K562 (cell line): ENCODE data around the gene BCAP31. TPM values are rescaled to one million over a fixed set of nuclear protein-coding genes. Genes with fewer than 3 reads are reported as not detected.
"Not testable (repeated sequence)": the region's sequence is repeated elsewhere in the genome, so short reads cannot be mapped to it uniquely, and the experiment has no call there.

Source experiments
- ATAC-seq: fragments of 200-7000 bp; cut with Tn5 transposase; 3 replicates; pipeline ENCODE4 v1.9.1; 2020; ENCODE audit warnings: moderate library complexity
- BruUV-seq: library from RNA; stranded (reverse); fragments of 400-500 nt; replicated peaks from 2 replicates; lab custom pipeline; 2021; lab: Mats Ljungman, UMichigan
- CTCF ChIA-PET: fragments of 300-600 bp; formaldehyde crosslinking; extraction: SDS; loops from one replicate; lab custom pipeline; 2021; ENCODE audit warnings: low intra/inter-chr PET ratio; lab: Yijun Ruan, JAX
- POLR2A ChIA-PET: fragments of 300-600, 350-650 bp; sonication (Branson Sonifier 250); formaldehyde crosslinking; extraction: SDS; loops from one replicate; lab custom pipeline; 2021; ENCODE audit warnings: antibody characterized with exemption, inconsistent platforms; lab: Yijun Ruan, JAX
- DNase-seq, 4 experiments: peaks; one replicate each; pipeline versions ENCODE4 v3.0.0 to v3.0.0-alpha.2; 2011 to 2018; ENCODE audit warnings: low spot score in 3 of 4, mixed read lengths in 3 of 4; ENCODE audit errors: extremely low read depth in 1 of 4
- FAIRE-seq: peaks from 2 replicates; lab custom pipeline; 2011; peaks lifted over from hg19 to GRCh38; lab: Jason Lieb, UNC
- H2AFZ ChIP-seq: 2 replicates; pipeline ENCODE4 v1.6.0; 2011; ENCODE audit warnings: low read depth, low read length, control low read depth, inconsistent platforms
- H3K27ac ChIP-seq: fragments of 200-600 bp; 3 replicates; pipeline ENCODE4 v1.8.0; 2011; ENCODE audit warnings: low read depth, mild to moderate bottlenecking, control low read depth, inconsistent platforms, low read length, moderate library complexity, mixed read lengths; ENCODE audit errors: extremely low read depth
- H3K27me3 ChIP-seq, 2 experiments: fragments of 300-600 bp in 1 of 2; 2 replicates in 1 of 2; 3 replicates in 1 of 2; pipeline versions ENCODE4 v1.6.0 to v1.8.0; 2011; ENCODE audit warnings: inconsistent platforms in 2 of 2, low read length in 2 of 2, mild to moderate bottlenecking in 1 of 2, mixed read lengths in 1 of 2, moderate library complexity in 1 of 2; ENCODE audit not compliant: control insufficient read depth in 2 of 2, insufficient read depth in 2 of 2
- H3K36me3 ChIP-seq: fragments of 300-600 bp; 3 replicates; pipeline ENCODE4 v1.8.0; 2011; ENCODE audit warnings: mild to moderate bottlenecking, low read length, inconsistent platforms; ENCODE audit not compliant: control insufficient read depth, insufficient read depth
- H3K4me1 ChIP-seq, 2 experiments: fragments of 200-600 bp in 1 of 2; replicated peaks in 1 of 2; 2 replicates in 1 of 2; 3 replicates in 1 of 2; pipeline versions ENCODE4 v1.5.1 to v1.8.0; 2011; ENCODE audit warnings: inconsistent platforms in 2 of 2, low read length in 2 of 2, mild to moderate bottlenecking in 1 of 2, mixed read lengths in 1 of 2, moderate library complexity in 1 of 2; ENCODE audit not compliant: control insufficient read depth in 2 of 2, insufficient read depth in 2 of 2
- H3K4me2 ChIP-seq: 2 replicates; pipeline ENCODE4 v1.6.1; 2011; ENCODE audit warnings: low read length, control low read depth, inconsistent platforms, mixed read lengths; ENCODE audit not compliant: insufficient read depth
- H3K4me3 ChIP-seq: fragments of 200-600 bp; sonication (generic), shearing (Covaris generic); 2 replicates; pipeline ENCODE4 v1.5.1; 2016; ENCODE audit warnings: control low read depth, inconsistent platforms
- H3K79me2 ChIP-seq: fragments of 200-600 bp; 3 replicates; pipeline ENCODE4 v1.8.0; 2011; ENCODE audit warnings: low read length, inconsistent platforms; ENCODE audit not compliant: control insufficient read depth, insufficient read depth
- H3K9ac ChIP-seq, 2 experiments: 2 replicates each; pipeline versions ENCODE4 v1.6.0 to v1.6.1; 2011; ENCODE audit warnings: low read depth in 2 of 2, low read length in 2 of 2, control low read depth in 1 of 2, inconsistent platforms in 1 of 2, mild to moderate bottlenecking in 1 of 2, mixed read lengths in 1 of 2; ENCODE audit not compliant: insufficient read depth in 1 of 2
- H3K9me1 ChIP-seq: one replicate; pipeline ENCODE4 v1.6.0; 2011; ENCODE audit warnings: inconsistent platforms, mild to moderate bottlenecking, low read length, moderate library complexity; ENCODE audit not compliant: control insufficient read depth, insufficient read depth
- H3K9me3 ChIP-seq: replicated peaks from 2 replicates; pipeline ENCODE4 v1.5.1; 2011; ENCODE audit warnings: low read depth, low read length, inconsistent platforms; ENCODE audit not compliant: control insufficient read depth, insufficient read depth
- H4K20me1 ChIP-seq: replicated peaks from 2 replicates; pipeline ENCODE4 v1.6.1; 2011; ENCODE audit warnings: low read length, inconsistent platforms, mixed read lengths; ENCODE audit not compliant: control insufficient read depth, insufficient read depth
- WGBS: fragments of 100-300 bp; shearing (Covaris generic); methylation state at CpG from one replicate; pipeline ENCODE4 v1.1.6; 2016; ENCODE audit warnings: low coverage, mixed read lengths; ENCODE audit not compliant: insufficient coverage; ENCODE audit errors: missing lambda C conversion rate; 5-methylcytosine and 5-hydroxymethylcytosine counted together
- in situ Hi-C: fragments of 300-500 bp; cut with MboI; formaldehyde crosslinking; loops from 4 replicates; pipeline ENCODE4 v1.15.0; 2018; ENCODE audit warnings: inconsistent platforms, mixed read lengths
- intact Hi-C: fragments of 100-400 bp; cut with micrococcal nuclease; formaldehyde crosslinking; loops from 2 replicates; pipeline ENCODE4 v1.14.2; 2022
- polyA plus RNA-seq, 8 experiments: library from polyadenylated mRNA; depleted of rRNA in 4 of 8; stranded (reverse) in 5 of 8; unstranded in 3 of 8; fragments of >200 nt; fragmentation: Nextera tagmentation in 2 of 8; fragmentation: Illumina TruSeq in 1 of 8; extraction: Ambion mirVana in 2 of 8; extraction: Trizol in 1 of 8; gene quantifications; 2 replicates each; pipeline versions ENCODE4 v1.2.1 to v1.2.3, GENCODE V29; 2011 to 2014; ENCODE audit warnings: inconsistent platforms in 1 of 8, missing spikeins in 1 of 8
- total RNA-seq, 7 experiments: library from RNA; depleted of rRNA in 6 of 7; stranded (reverse); fragments of >200 nt in 6 of 7; fragmentation: Illumina TruSeq in 2 of 7; extraction: Trizol in 2 of 7; gene quantifications; 2 replicates each; pipeline versions ENCODE4 v1.2.1 to v1.2.3, GENCODE V29; 2011 to 2021; ENCODE audit warnings: low replicate concordance in 1 of 7
- TF ChIP-seq, protein P1 (sequence below): sonication (generic); formaldehyde crosslinking; IDR thresholded peaks from 2 replicates; pipeline ENCODE4 v1.8.0; 2022; ENCODE audit warnings: mild to moderate bottlenecking, missing genetic modification reagents

Gene BCAP31
- total and polyA plus RNA-seq, 9 of the 15 experiments (the other 6 are each of a cell fraction or from before 2014, with no cell fraction given): 156 to 683 (median 188) TPM

DNA sequence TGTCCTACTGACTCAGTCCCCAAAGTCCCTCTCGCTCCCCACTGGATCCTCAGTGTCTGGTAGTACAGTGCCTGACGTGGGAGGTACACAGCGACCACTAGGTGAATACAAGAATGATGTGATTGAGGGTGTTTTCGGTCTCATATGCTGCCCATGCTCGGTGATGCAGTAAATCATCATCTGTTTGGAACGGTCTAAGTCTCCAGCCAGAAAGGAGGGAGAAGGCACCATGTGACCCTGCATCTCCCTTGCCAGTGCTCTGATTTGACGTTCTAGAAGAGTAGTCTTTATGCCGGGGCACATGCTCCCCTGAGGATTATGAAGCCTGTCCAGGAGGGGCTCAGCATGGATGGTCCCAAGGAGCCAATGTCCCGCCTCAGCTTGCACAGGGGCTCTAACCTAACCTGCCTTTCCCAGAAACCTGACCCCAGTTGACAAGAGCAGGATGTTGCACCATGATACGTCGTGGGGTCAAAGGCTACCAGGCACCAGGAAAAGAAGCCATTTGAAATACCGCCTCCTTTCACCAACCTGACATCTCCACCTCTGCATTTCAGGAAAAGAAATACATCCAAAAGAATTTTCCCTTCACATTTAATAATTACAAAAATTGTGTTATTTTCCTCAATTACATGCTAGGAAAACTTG is 26.1 kb upstream of the BCAP31 start (continued):
- TF ChIP-seq, protein P1, sequence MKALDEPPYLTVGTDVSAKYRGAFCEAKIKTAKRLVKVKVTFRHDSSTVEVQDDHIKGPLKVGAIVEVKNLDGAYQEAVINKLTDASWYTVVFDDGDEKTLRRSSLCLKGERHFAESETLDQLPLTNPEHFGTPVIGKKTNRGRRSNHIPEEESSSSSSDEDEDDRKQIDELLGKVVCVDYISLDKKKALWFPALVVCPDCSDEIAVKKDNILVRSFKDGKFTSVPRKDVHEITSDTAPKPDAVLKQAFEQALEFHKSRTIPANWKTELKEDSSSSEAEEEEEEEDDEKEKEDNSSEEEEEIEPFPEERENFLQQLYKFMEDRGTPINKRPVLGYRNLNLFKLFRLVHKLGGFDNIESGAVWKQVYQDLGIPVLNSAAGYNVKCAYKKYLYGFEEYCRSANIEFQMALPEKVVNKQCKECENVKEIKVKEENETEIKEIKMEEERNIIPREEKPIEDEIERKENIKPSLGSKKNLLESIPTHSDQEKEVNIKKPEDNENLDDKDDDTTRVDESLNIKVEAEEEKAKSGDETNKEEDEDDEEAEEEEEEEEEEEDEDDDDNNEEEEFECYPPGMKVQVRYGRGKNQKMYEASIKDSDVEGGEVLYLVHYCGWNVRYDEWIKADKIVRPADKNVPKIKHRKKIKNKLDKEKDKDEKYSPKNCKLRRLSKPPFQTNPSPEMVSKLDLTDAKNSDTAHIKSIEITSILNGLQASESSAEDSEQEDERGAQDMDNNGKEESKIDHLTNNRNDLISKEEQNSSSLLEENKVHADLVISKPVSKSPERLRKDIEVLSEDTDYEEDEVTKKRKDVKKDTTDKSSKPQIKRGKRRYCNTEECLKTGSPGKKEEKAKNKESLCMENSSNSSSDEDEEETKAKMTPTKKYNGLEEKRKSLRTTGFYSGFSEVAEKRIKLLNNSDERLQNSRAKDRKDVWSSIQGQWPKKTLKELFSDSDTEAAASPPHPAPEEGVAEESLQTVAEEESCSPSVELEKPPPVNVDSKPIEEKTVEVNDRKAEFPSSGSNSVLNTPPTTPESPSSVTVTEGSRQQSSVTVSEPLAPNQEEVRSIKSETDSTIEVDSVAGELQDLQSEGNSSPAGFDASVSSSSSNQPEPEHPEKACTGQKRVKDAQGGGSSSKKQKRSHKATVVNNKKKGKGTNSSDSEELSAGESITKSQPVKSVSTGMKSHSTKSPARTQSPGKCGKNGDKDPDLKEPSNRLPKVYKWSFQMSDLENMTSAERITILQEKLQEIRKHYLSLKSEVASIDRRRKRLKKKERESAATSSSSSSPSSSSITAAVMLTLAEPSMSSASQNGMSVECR (CRISPR knock-in tag): no peak

DNA sequence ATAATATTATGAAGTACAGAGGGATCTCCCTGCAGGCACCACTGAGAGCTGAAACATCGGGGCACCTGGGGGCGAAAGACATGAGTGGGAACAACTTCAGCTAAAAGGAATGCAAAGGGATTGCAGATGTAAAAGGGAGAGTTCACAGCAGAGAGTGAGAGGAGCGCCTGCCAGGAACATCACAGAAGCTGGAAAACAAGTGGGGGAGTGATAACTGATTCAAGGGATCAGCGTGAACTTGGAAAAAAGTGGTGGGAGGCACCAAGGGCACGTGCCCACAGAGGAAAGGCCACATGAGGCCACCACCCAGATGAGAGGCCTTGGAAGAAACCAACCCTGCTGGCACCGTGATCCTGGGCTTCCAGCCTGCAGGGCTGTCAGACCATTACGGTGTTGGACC is 24.8 kb upstream of the BCAP31 start:
- DNase-seq, POLR2A ChIA-PET, H3K79me2 ChIP-seq, ATAC-seq, H3K9me3 ChIP-seq, intact Hi-C loops, H3K4me2 ChIP-seq, H3K36me3 ChIP-seq, H3K27ac ChIP-seq, H3K27me3 ChIP-seq, H3K4me3 ChIP-seq, CTCF ChIA-PET, H3K9ac ChIP-seq, in situ Hi-C loops, H4K20me1 ChIP-seq, H2AFZ ChIP-seq, H3K9me1 ChIP-seq, FAIRE-seq, BruUV-seq: not testable (repeated sequence)
- peaks cover 0 to 13% of the 10 kb centered on the region in 2 experiments; a peak in 3 of 5 replicates for H3K4me1 ChIP-seq
- 86% methylated on average over 5 of the region's 7 CpGs for WGBS

DNA sequence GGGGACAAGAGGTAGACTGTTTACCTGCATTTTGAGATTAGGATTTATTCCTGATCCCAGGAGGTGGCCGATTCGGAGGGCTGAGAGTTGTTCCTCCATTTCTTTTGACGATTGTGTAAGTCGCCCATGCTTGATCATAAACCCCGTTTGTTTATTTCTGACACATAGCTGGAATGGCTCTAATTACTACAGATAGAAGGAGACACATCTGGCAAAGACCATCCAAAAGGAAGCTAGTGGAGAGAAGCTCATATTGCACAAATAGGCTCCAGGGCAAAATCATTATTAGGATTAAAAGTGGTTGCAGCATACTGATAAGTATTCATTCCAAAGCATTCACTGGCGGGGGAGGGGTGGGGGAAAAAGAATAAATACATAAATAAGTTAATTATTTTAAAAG is 22.8 kb upstream of the BCAP31 start:
- H3K4me2 ChIP-seq, H3K9ac ChIP-seq, ATAC-seq, H3K36me3 ChIP-seq, H4K20me1 ChIP-seq, H3K4me3 ChIP-seq, H2AFZ ChIP-seq, intact Hi-C loops, H3K9me3 ChIP-seq, in situ Hi-C loops, H3K27ac ChIP-seq, DNase-seq, BruUV-seq, H3K9me1 ChIP-seq, FAIRE-seq, H3K79me2 ChIP-seq, H3K27me3 ChIP-seq, CTCF ChIA-PET, POLR2A ChIA-PET: not testable (repeated sequence)
- peaks cover 0 to 30% of the 10 kb centered on the region in 2 experiments; a peak in 3 of 5 replicates for H3K4me1 ChIP-seq
- WGBS: 82% methylated on average over 5 of the region's 6 CpGs
